Prostate gland (tissue), 2 donors: Measurements from ENCODE around the gene NIF3L1. TPM values are rescaled to one million over a fixed set of nuclear protein-coding genes. Genes with fewer than 3 reads are reported as not detected.

Experiments
- DNase-seq: peaks from one replicate; pipeline ENCODE4 v3.0.0-alpha.2; 2019; ENCODE audit warnings: low spot score
- H3K27ac ChIP-seq, 2 donors: fragments of 200-600 bp; sonication (generic); 2 replicates each; pipeline ENCODE4 v1.5.1; 2017 to 2019
- H3K27me3 ChIP-seq: fragments of 200-600 bp; sonication (generic); replicated peaks from 2 replicates; pipeline ENCODE4 v1.5.1; 2019; ENCODE audit not compliant: insufficient read depth
- H3K36me3 ChIP-seq, 2 donors: fragments of 200-600 bp; sonication (generic); 1 replicate in 1 of 2; 2 replicates in 1 of 2; pipeline versions ENCODE4 v1.5.1 to v1.8.1; 2017 to 2019
- H3K4me1 ChIP-seq: fragments of 200-600 bp; sonication (generic); replicated peaks from 2 replicates; pipeline ENCODE4 v1.5.1; 2019
- H3K4me3 ChIP-seq, 2 donors: fragments of 200-600 bp; sonication (generic); 2 replicates each; pipeline ENCODE4 v1.5.1; 2017 to 2019
- H3K9me3 ChIP-seq: fragments of 200-600 bp; sonication (generic); 2 replicates; pipeline ENCODE4 v1.5.1; 2017
- POLR2A ChIP-seq: fragments of 450-650 bp; IDR thresholded peaks from one replicate; pipeline ENCODE4 v1.6.1; 2016; ENCODE audit warnings: antibody characterized with exemption, mild to moderate bottlenecking
- POLR2AphosphoS5 ChIP-seq: sonication (generic); formaldehyde crosslinking; IDR thresholded peaks from one replicate; pipeline ENCODE4 v1.6.1; 2017; ENCODE audit warnings: antibody characterized with exemption
- WGBS: methylation state at CpG from one replicate; pipeline ENCODE4 v1.1.5; 2018; 5-methylcytosine and 5-hydroxymethylcytosine counted together
- intact Hi-C: fragments of 100-400 bp; cut with DNase I; formaldehyde crosslinking; loops from one replicate; pipeline ENCODE4 v1.14.2; 2022
- small RNA-seq, 2 donors: library from RNA; depleted of rRNA; stranded (forward); fragments of <200 nt; gene quantifications; one replicate each; pipeline ENCODE3, GENCODE V24; 2016
- total RNA-seq, 2 donors: library from RNA; depleted of rRNA; stranded (reverse); fragments of >200 nt; gene quantifications; one replicate each; pipeline ENCODE4 v1.1.0, GENCODE V29; 2016
- TF ChIP-seq, protein P1 (sequence below), 4 experiments: fragments of 200-600 bp in 2 of 4; fragments of 450-650 bp in 2 of 4; sonication (generic) in 2 of 4; IDR thresholded peaks; 1 replicate in 3 of 4; 2 replicates in 1 of 4; pipeline ENCODE4 v1.5.1; 2016 to 2019; ENCODE audit warnings: antibody characterized with exemption in 4 of 4, mild to moderate bottlenecking in 2 of 4, moderate library complexity in 2 of 4

Gene NIF3L1
- total RNA-seq, 2 donors from 2014 or later: 22.4 to 27.7 TPM

- peaks cover 0 to under 1% of the 10 kb centered on the region in 2 donors for H3K36me3 ChIP-seq
- intact Hi-C loops: no loop called here
These were observed 50.7 kb downstream of the NIF3L1 start for GRCh38 chr2:200939832-200940231.

DNA sequence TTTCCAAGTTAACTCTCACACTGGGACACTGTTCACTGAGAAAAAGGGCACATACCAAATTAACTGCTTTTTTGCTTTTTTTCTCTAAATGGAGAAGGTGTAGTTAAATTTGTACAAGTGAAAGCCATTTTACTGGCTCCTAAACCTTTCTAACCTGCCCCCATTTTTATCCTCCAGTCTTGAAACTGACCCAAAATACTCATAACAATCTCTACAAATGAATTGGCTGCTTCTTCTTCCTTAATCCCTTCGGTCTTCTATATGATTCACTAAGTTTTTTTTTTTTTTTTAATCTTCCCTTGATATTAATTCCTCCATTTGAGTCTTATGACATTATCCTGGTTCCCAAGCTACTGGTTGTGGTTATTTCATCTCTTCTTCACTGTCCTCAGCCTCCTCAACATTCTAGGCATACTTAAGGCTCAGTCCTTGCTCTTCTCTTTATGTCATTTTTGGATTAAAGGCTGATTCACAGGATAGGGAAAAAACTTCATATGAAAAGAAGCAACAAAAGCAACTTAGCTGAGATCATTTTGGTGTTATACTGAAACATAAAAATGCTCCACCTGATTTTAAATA, 54.4 kb downstream of the NIF3L1 start:
- DNase-seq: no peak
- H3K4me3 ChIP-seq: no peak overlapping the region
- TF ChIP-seq POLR2AphosphoS5 (no peak), POLR2A (no peak)
- H3K4me1 ChIP-seq: no peaks in the 10 kb centered on the region
- H3K9me3 ChIP-seq: no peaks in the 10 kb centered on the region
- no peaks in the 10 kb centered on the region for H3K27me3 ChIP-seq
- intact Hi-C loops: no loop called here
- WGBS: 93% methylated on average over 1 of the region's 1 CpG
- H3K27ac ChIP-seq: no peak overlapping the region
- H3K36me3 ChIP-seq: peaks cover 0 to 3% of the 10 kb centered on the region in 2 donors

More at GRCh38 chr2:200939832-200940231, 50.7 kb downstream of the NIF3L1 start:
- TF ChIP-seq POLR2A (no peak), POLR2AphosphoS5 (no peak)
- TF ChIP-seq, protein P1, sequence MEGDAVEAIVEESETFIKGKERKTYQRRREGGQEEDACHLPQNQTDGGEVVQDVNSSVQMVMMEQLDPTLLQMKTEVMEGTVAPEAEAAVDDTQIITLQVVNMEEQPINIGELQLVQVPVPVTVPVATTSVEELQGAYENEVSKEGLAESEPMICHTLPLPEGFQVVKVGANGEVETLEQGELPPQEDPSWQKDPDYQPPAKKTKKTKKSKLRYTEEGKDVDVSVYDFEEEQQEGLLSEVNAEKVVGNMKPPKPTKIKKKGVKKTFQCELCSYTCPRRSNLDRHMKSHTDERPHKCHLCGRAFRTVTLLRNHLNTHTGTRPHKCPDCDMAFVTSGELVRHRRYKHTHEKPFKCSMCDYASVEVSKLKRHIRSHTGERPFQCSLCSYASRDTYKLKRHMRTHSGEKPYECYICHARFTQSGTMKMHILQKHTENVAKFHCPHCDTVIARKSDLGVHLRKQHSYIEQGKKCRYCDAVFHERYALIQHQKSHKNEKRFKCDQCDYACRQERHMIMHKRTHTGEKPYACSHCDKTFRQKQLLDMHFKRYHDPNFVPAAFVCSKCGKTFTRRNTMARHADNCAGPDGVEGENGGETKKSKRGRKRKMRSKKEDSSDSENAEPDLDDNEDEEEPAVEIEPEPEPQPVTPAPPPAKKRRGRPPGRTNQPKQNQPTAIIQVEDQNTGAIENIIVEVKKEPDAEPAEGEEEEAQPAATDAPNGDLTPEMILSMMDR (IDR thresholded peaks at IDR 0.05): no peak
- no peaks in the 10 kb centered on the region for H3K4me1 ChIP-seq
- DNase-seq: no peak
- H3K27me3 ChIP-seq: no peaks in the 10 kb centered on the region
- H3K27ac ChIP-seq: no peak overlapping the region
- no peak overlapping the region for H3K4me3 ChIP-seq
- WGBS: 91% methylated on average over 1 of the region's 1 CpG
- H3K9me3 ChIP-seq: no peaks in the 10 kb centered on the region

DNA sequence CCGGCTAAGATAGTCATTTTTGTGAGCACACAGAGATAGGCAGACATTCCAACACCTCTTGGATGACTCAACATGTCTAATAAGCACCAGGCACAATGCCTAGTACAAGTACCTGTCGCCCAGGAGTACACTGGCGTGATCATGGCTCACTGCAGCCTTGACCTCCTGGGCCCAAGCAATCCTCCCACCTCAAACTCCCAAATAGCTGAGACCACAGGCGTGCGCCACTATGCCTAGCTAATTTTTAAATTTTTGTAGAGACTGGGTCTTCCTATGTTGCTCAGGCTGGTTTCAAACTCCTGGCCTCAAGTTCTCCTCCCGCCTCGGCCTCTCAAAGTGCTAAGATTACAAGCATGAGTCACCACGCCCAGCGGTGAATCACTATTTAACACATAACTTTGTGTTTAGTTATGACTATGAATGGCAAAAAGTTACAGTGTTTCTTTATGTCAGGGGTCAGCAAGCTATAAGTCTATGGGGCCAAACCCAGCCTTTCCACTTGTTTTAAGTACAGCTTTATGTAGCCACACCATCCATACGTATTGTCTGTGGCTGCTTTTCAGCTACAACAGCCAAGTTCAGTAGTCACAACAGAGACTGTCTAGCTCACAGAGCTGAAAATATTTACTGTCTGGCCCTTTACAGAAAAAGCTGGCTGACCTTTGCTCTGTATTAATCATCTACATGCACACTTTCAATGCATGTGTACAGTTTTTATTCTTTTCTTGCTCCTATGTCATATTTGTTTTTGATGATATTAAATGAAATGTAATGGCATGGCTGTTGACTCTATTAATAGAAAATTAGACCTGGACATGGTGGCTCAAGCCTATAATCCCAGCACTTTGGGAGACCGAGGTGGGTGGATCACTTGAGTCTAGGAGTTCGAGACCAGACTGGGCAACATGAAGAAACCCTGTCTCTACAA, 55.6 kb downstream of the NIF3L1 start:
- Histone ChIP-seq H3K27ac (no peak overlapping the region), H3K4me1 (no peaks in the 10 kb centered on the region), H3K4me3 (no peak overlapping the region), H3K27me3 (no peaks in the 10 kb centered on the region), H3K9me3 (no peaks in the 10 kb centered on the region), H3K36me3 (peaks cover 0 to 3% of the 10 kb centered on the region in 2 donors)
- 94% methylated on average over 12 of the region's 12 CpGs for WGBS
- intact Hi-C loops: no loop called here
- TF ChIP-seq, protein P1 (IDR thresholded peaks at IDR 0.05): no peak
- no peak for TF ChIP-seq POLR2A
- TF ChIP-seq POLR2AphosphoS5: no peak
- DNase-seq: no peak

DNA sequence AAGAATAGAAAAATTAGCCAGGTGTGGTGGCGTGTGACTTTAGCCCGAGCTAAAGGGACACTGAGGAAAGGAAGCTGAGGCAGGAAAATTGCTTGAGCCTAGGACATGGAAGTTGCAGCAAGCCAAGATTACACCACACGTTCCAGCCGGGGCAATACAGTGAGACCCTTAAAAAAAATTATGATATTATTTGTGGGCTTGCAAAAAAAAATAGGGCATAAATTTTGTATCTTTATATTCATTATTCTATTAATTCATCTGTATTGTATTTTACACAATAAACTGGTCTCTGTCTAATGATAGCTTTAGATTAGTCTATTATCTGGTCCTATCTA, 56.2 kb downstream of the NIF3L1 start:
- Histone ChIP-seq H3K36me3 (peaks cover 0 to 3% of the 10 kb centered on the region in 2 donors), H3K27me3 (no peaks in the 10 kb centered on the region), H3K4me1 (no peaks in the 10 kb centered on the region), H3K4me3 (no peak overlapping the region), H3K27ac (no peak overlapping the region), H3K9me3 (no peaks in the 10 kb centered on the region)
- no peak for DNase-seq
- intact Hi-C loops: no loop called here
- WGBS: 94% methylated on average over 4 of the region's 4 CpGs
- no peak for TF ChIP-seq POLR2AphosphoS5

GRCh38 chr2:200950378-200950777, 61.2 kb downstream of the NIF3L1 start:
- whole genome bisulfite sequencing: 82% methylated on average over 3 of the region's 3 CpGs

More at GRCh38 chr2:200950378-200950777, 61.2 kb downstream of the NIF3L1 start:
- DNase-seq: no peak
- Histone ChIP-seq H3K36me3 (no peaks in the 10 kb centered on the region), H3K27me3 (no peaks in the 10 kb centered on the region), H3K27ac (no peak overlapping the region), H3K4me1 (no peaks in the 10 kb centered on the region), H3K4me3 (no peak overlapping the region), H3K9me3 (no peaks in the 10 kb centered on the region)
- intact Hi-C loops: no loop called here
- TF ChIP-seq POLR2AphosphoS5 (no peak), POLR2A (no peak)
- TF ChIP-seq, protein P1 (IDR thresholded peaks at IDR 0.05): no peak

Small RNA genes lying within 50 kb of the gene (small RNA-seq; reads per million reads assigned to genes)
- gene RF00019: 0 reads per million in 2 donors
- gene RNA5SP115: 0 reads per million in 2 donors
- 0 reads per million in 2 donors for gene RNU6-312P
- 0 reads per million in 2 donors for gene RNU6-762P

Other genes starting within 250 kb of the NIF3L1 start
- gene BZW1, start 77.5 kb upstream of the NIF3L1 start, total RNA-seq: 100 to 1,000 TPM; 219 to 232 TPM
- 100 to 1,000 TPM; 126 to 131 TPM for gene CLK1, start 24.7 kb upstream of the NIF3L1 start, total RNA-seq
- 10 to 100 TPM; 15.2 to 30.1 TPM for gene PPIL3, start 294 bp upstream of the NIF3L1 start, total RNA-seq
- 10 to 100 TPM; 21.9 to 32.1 TPM for gene ORC2, start 74.3 kb downstream of the NIF3L1 start, total RNA-seq
- 10 to 100 TPM; 13.6 to 16.3 TPM for gene HYCC2, start 182.3 kb downstream of the NIF3L1 start, total RNA-seq
- gene NDUFB3, start 182.6 kb downstream of the NIF3L1 start, total RNA-seq: 10 to 100 TPM; 45.5 to 84.3 TPM
- 100 to 1,000 TPM in 1 of 2 donors, 10 to 100 TPM in 1; 92.4 to 141 TPM for gene CFLAR, start 226.8 kb downstream of the NIF3L1 start, total RNA-seq